HepG2 (cell line): ENCODE data around the gene ACSL3. TPM values are rescaled to one million over a fixed set of nuclear protein-coding genes. Genes with fewer than 3 reads are reported as not detected.

ENCODE experiments used
- ATAC-seq: fragments of 200-7000 bp; cut with Tn5 transposase; 3 replicates; pipeline ENCODE4 v1.9.1; 2020; ENCODE audit warnings: mild to moderate bottlenecking, moderate library complexity
- BruUV-seq: library from RNA; stranded (reverse); fragments of 400-500 nt; replicated peaks from 2 replicates; lab custom pipeline; 2021; lab: Mats Ljungman, UMichigan
- CTCF ChIA-PET: fragments of 300-600 bp; formaldehyde crosslinking; extraction: SDS; loops from one replicate; lab custom pipeline; 2021; ENCODE audit warnings: low total read pairs, inconsistent platforms, low intra/inter-chr PET ratio; lab: Yijun Ruan, JAX
- POLR2A ChIA-PET: fragments of 350-600 bp; sonication (Branson Sonifier 250); formaldehyde crosslinking; loops from one replicate; lab custom pipeline; 2020; ENCODE audit warnings: antibody characterized with exemption, inconsistent platforms; lab: Yijun Ruan, JAX
- DNase-seq: peaks from one replicate; pipeline ENCODE4 v3.0.0-alpha.2; 2015; ENCODE audit warnings: low spot score
- FAIRE-seq: peaks from 3 replicates; lab custom pipeline; 2011; peaks lifted over from hg19 to GRCh38; lab: Jason Lieb, UNC
- H2AFZ ChIP-seq: one replicate; pipeline ENCODE4 v1.6.1; 2011; ENCODE audit warnings: low read length, inconsistent platforms
- H3K27ac ChIP-seq: fragments of 300-600 bp; 3 replicates; pipeline ENCODE4 v1.8.0; 2011; ENCODE audit warnings: mixed run types, mild to moderate bottlenecking, mixed read lengths, low read length, inconsistent platforms; ENCODE audit not compliant: insufficient read depth; ENCODE audit errors: extremely low read length
- H3K27me3 ChIP-seq, 2 experiments: fragments of 200-600 bp in 1 of 2; 2 replicates in 1 of 2; 3 replicates in 1 of 2; pipeline versions ENCODE4 v1.6.0 to v1.8.0; 2011; ENCODE audit warnings: low read length in 2 of 2, mild to moderate bottlenecking in 2 of 2, moderate library complexity in 2 of 2, inconsistent platforms in 1 of 2; ENCODE audit not compliant: insufficient read depth in 2 of 2, control insufficient read depth in 1 of 2
- H3K36me3 ChIP-seq, 2 experiments: fragments of 200-600 bp in 1 of 2; replicated peaks in 1 of 2; 2 replicates in 1 of 2; 3 replicates in 1 of 2; pipeline versions ENCODE4 v1.5.1 to v1.8.0; 2011; ENCODE audit warnings: low read length in 2 of 2, inconsistent platforms in 1 of 2; ENCODE audit not compliant: insufficient read depth in 2 of 2, control insufficient read depth in 1 of 2
- H3K4me1 ChIP-seq: 2 replicates; pipeline ENCODE4 v1.5.1; 2012; ENCODE audit warnings: low read length, inconsistent platforms; ENCODE audit not compliant: insufficient read depth
- H3K4me2 ChIP-seq: 2 replicates; pipeline ENCODE4 v1.6.0; 2011; ENCODE audit warnings: low read depth, low read length, inconsistent platforms
- H3K4me3 ChIP-seq, 3 experiments: fragments of 200-600 bp in 1 of 3; sonication (generic), shearing (Covaris generic) in 1 of 3; replicated peaks in 1 of 3; 2 replicates each; pipeline ENCODE4 v1.5.1; 2011 to 2016; ENCODE audit warnings: low read length in 3 of 3, inconsistent platforms in 2 of 3, low read depth in 2 of 3, mild to moderate bottlenecking in 2 of 3, control low read depth in 1 of 3, mixed read lengths in 1 of 3; ENCODE audit not compliant: insufficient read depth in 1 of 3
- H3K79me2 ChIP-seq: one replicate; pipeline ENCODE4 v1.6.1; 2011; ENCODE audit warnings: low read length, inconsistent platforms; ENCODE audit not compliant: insufficient read depth
- H3K9ac ChIP-seq: 2 replicates; pipeline ENCODE4 v1.6.0; 2011; ENCODE audit warnings: mild to moderate bottlenecking, low read depth, low read length, inconsistent platforms; ENCODE audit not compliant: insufficient read depth
- H3K9me3 ChIP-seq: 2 replicates; pipeline ENCODE4 v1.5.1; 2012; ENCODE audit warnings: mild to moderate bottlenecking, low read length
- H4K20me1 ChIP-seq: 2 replicates; pipeline ENCODE4 v1.6.0; 2011; ENCODE audit warnings: inconsistent platforms, mild to moderate bottlenecking, low read length, moderate library complexity; ENCODE audit not compliant: insufficient read depth
- DNMT1 ChIP-seq: sonication (generic); formaldehyde crosslinking; IDR thresholded peaks from 2 replicates; pipeline ENCODE4 v1.5.1; 2020; ENCODE audit warnings: mild to moderate bottlenecking, missing genetic modification reagents
- FOXP4 ChIP-seq: sonication (generic); formaldehyde crosslinking; IDR thresholded peaks from 2 replicates; pipeline ENCODE4 v1.4.0; 2020; ENCODE audit warnings: missing genetic modification reagents
- GABPA ChIP-seq, 2 experiments: IDR thresholded peaks; 2 replicates each; pipeline ENCODE4 v1.6.1; 2011 to 2016; ENCODE audit warnings: low read depth in 2 of 2, low read length in 1 of 2, missing biosample characterization in 1 of 2, missing genetic modification characterization in 1 of 2
- HBP1 ChIP-seq: IDR thresholded peaks from 2 replicates; pipeline ENCODE4 v1.6.1; 2016; ENCODE audit warnings: low read depth, control low read depth
- PRMT3 ChIP-seq: sonication (generic); formaldehyde crosslinking; IDR thresholded peaks from 2 replicates; pipeline ENCODE4 v1.8.1; 2022; ENCODE audit warnings: low read depth, mild to moderate bottlenecking, moderate library complexity, missing genetic modification reagents, borderline replicate concordance
- RBM22 ChIP-seq: fragments of 200-400 bp; formaldehyde crosslinking; optimal IDR thresholded peaks from 2 replicates; pipeline ENCODE3; 2017; ENCODE audit warnings: mild to moderate bottlenecking, low read length, moderate library complexity
- ZC3H4 ChIP-seq: sonication (generic); formaldehyde crosslinking; IDR thresholded peaks from 2 replicates; pipeline ENCODE4 v1.4.0; 2020; ENCODE audit warnings: missing genetic modification reagents, borderline replicate concordance
- ZFP1 ChIP-seq: IDR thresholded peaks from 2 replicates; pipeline ENCODE4 v1.6.1; 2016
- ZNF136 ChIP-seq: sonication (generic); formaldehyde crosslinking; IDR thresholded peaks from 2 replicates; pipeline ENCODE4 v1.8.1; 2022; ENCODE audit warnings: low read depth, mild to moderate bottlenecking, moderate library complexity, missing genetic modification reagents
- ZNF337 ChIP-seq: sonication (generic); formaldehyde crosslinking; IDR thresholded peaks from 2 replicates; pipeline ENCODE4 v1.5.1; 2020; ENCODE audit warnings: missing genetic modification reagents, low read depth, mild to moderate bottlenecking, borderline replicate concordance
- ZNF557 ChIP-seq: sonication (generic); formaldehyde crosslinking; IDR thresholded peaks from 2 replicates; pipeline ENCODE4 v1.4.0; 2020; ENCODE audit warnings: missing genetic modification reagents
- WGBS: methylation state at CpG from one replicate; pipeline ENCODE4 v1.1.6; 2017; ENCODE audit warnings: low lambda C conversion rate; 5-methylcytosine and 5-hydroxymethylcytosine counted together
- in situ Hi-C: cut with HindIII; loops from 2 replicates; pipeline ENCODE4 v1.10.0; 2017; ENCODE audit warnings: low pct_unique_long_range_greater_than_20kb; ENCODE audit not compliant: extremely low pct_ligation_motif_present
- intact Hi-C: fragments of 100-400 bp; cut with micrococcal nuclease; formaldehyde crosslinking; loops from one replicate; pipeline ENCODE4 v1.10.0; 2022; ENCODE audit not compliant: unreplicated experiment
- polyA plus RNA-seq, 8 experiments: library from polyadenylated mRNA; depleted of rRNA in 3 of 8; stranded (reverse) in 7 of 8; unstranded in 1 of 8; fragments of >200 nt; fragmentation: Illumina TruSeq in 4 of 8; extraction: Trizol in 4 of 8; gene quantifications; 2 replicates each; pipeline versions ENCODE4 v1.2.1 to v1.2.3, GENCODE V29; 2011 to 2016; ENCODE audit warnings: low read depth in 4 of 8, missing spikeins in 1 of 8, mixed read lengths in 1 of 8; ENCODE audit not compliant: insufficient read depth in 1 of 8
- total RNA-seq, 5 experiments: library from RNA; depleted of rRNA; stranded (reverse); fragments of >200 nt; fragmentation: Illumina TruSeq; extraction: Trizol; gene quantifications; 2 replicates each; pipeline ENCODE4 v1.2.3, GENCODE V29; 2016; ENCODE audit warnings: low read depth in 1 of 5
- TF ChIP-seq, protein P1 (sequence below): IDR thresholded peaks from 2 replicates; pipeline ENCODE4 v1.6.1; 2016; ENCODE audit warnings: missing biosample characterization, missing genetic modification reagents, low read depth

The ACSL3 gene
- total and polyA plus RNA-seq, 2 of the 13 experiments (the other 11 are each of a cell fraction or from before 2014, with no cell fraction given): 305 to 365 TPM

DNA sequence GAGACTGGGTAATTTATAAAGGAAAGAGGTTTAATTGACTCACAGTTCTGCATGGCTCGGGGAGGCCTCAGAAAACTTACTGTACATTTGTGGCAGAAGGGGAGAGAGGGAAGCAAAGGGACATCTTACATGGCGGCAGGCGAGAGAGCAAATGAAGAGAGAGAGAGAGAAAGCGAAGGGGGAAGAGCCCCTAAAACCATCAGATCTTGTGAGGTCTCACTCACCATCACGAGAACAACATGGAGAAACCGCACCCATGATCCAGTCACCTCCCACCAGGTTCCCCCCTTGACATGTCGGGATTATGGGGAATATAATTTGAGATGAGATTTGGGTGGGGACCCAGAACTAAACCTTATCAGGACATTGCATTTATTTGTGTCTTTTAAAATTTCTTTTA is 75.9 kb downstream of the ACSL3 start:
- Histone ChIP-seq H3K9ac (no peak overlapping the region), H3K4me2 (no peak overlapping the region), H2AFZ (no peak overlapping the region), H3K36me3 (peaks cover 28 to 86% of the 10 kb centered on the region in 2 experiments), H3K27ac (no peak overlapping the region), H3K4me3 (no peak overlapping the region), H3K9me3 (no peaks in the 10 kb centered on the region; the same call in 1 of the 2 replicates), H3K4me1 (no peaks in the 10 kb centered on the region), H3K27me3 (no peaks in the 10 kb centered on the region), H3K79me2 (peaks cover 5% of the 10 kb centered on the region), H4K20me1 (peaks cover 20% of the 10 kb centered on the region)
- ATAC-seq (no peak), FAIRE-seq (no peak), DNase-seq (no peak)
- TF ChIP-seq GABPA (IDR thresholded peaks at IDR 0.05; ENCODE audit: low read depth, low read length) (no peak), GABPA (CRISPR knock-in tag; IDR thresholded peaks at IDR 0.05; ENCODE audit: low read depth) (no peak), RBM22 (peak; percentile 95)
- ChIA-PET CTCF (no interaction called here), POLR2A (no interaction called here)
- intact Hi-C loops (no loop called here), in situ Hi-C loops (no loop called here)
- BruUV-seq: no TSS peak
- 98% methylated on average over 7 of the region's 7 CpGs for WGBS

DNA sequence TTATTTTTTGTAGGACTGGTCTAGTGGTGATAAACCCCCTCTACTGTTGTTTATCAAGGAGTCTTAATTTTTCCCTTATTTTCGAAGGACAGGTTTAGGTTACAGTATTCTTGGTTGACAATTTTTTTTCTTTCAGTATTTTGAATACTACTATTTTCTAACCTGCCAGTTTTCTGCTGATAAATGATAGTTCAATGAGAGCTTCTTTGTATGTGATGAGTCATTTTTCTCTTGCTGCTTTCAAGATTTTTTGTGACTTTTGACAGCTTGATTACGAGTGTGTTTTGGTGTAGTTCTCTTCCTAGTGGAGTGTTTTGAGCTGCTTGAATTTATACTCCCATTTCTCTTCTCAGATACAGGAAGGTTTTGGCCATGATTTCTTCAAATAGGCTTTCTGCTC is 77.5 kb downstream of the ACSL3 start:
- Histone ChIP-seq H3K27ac (no peak overlapping the region), H3K27me3 (no peaks in the 10 kb centered on the region), H3K9ac (no peak overlapping the region), H3K79me2 (peaks cover 5% of the 10 kb centered on the region), H2AFZ (no peak overlapping the region), H3K4me1 (no peaks in the 10 kb centered on the region), H3K36me3 (peaks cover 20 to 76% of the 10 kb centered on the region in 2 experiments), H3K9me3 (no peaks in the 10 kb centered on the region; the same call in 1 of the 2 replicates), H3K4me3 (no peak overlapping the region), H3K4me2 (no peak overlapping the region), H4K20me1 (peaks cover 20% of the 10 kb centered on the region)
- DNase-seq (no peak), FAIRE-seq (no peak), ATAC-seq (no peak)
- WGBS: 98% methylated on average over 2 of the region's 2 CpGs
- intact Hi-C loops (loop anchor here (2.0 kb wide), 1 partner anchor 14 kb away; no protein-coding TSS in a partner anchor), in situ Hi-C loops (no loop called here)
- ChIA-PET CTCF (interaction anchor here (1.9 to 5.4 kb wide), 4 partner anchors 23 to 248 kb away, joined by 10 to 106 read pairs (median 20); no protein-coding TSS in a partner anchor), POLR2A (no interaction called here)
- no TSS peak for BruUV-seq
- TF ChIP-seq ZC3H4 (no peak), RBM22 (peak; percentile 78), PRMT3 (CRISPR knock-in tag) (no peak), HBP1 (no peak), DNMT1 (CRISPR knock-in tag) (no peak), ZNF136 (peak; percentile 68; the same call in 1 of the 2 replicates), ZFP1 (CRISPR knock-in tag) (no peak), ZNF337 (CRISPR knock-in tag) (peak; percentile 44; the same call in 1 of the 2 replicates), FOXP4 (CRISPR knock-in tag) (no peak), ZNF557 (CRISPR knock-in tag) (no peak)
- TF ChIP-seq, protein P1, sequence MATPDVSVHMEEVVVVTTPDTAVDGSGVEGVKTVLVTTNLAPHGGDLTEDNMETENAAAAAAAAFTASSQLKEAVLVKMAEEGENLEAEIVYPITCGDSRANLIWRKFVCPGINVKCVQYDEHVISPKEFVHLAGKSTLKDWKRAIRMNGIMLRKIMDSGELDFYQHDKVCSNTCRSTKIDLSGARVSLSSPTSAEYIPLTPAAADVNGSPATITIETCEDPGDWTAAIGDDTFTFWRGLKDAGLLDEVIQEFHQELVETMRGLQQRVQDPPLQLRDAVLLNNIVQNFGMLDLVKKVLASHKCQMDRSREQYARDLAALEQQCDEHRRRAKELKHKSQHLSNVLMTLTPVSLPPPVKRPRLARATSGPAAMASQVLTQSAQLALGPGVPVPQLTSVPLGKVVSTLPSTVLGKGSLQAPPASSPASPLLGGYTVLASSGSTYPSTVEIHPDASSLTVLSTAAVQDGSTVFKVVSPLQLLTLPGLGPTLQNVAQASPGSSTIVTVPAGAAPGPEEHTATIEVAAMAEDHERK (CRISPR knock-in tag): no peak
